IPS-NIHi7 (cell line): ENCODE results near the gene CLCN5.

Source experiments
- DNase-seq: peaks from one replicate; pipeline ENCODE4 v3.0.0; 2012; ENCODE audit warnings: mixed read lengths; ENCODE audit errors: extremely low spot score

CLCN5 gene

GRCh38 chrX:50081282-50081889 is 159.0 kb downstream of the CLCN5 start:
- DNase-seq: peak; percentile 33

- no peak for DNase-seq
Observed at GRCh38 chrX:50082741-50083140, 160.3 kb downstream of the CLCN5 start.

- no peak for DNase-seq
Observed at GRCh38 chrX:50088645-50089044, 166.2 kb downstream of the CLCN5 start.

- no peak for DNase-seq
Observed at GRCh38 chrX:50093625-50094024, 171.2 kb downstream of the CLCN5 start.

- DNase-seq: no peak
Observed at GRCh38 chrX:50097071-50097470, 174.7 kb downstream of the CLCN5 start.

- DNase-seq: no peak
Observed at GRCh38 chrX:50098241-50098640, 175.8 kb downstream of the CLCN5 start.

- no peak for DNase-seq
Observed at GRCh38 chrX:50098749-50099148, 176.4 kb downstream of the CLCN5 start.

GRCh38 chrX:50099331-50099730 is 176.9 kb downstream of the CLCN5 start:
- no peak for DNase-seq

- DNase-seq: peak; percentile 54
Observed at GRCh38 chrX:50100188-50100587, 177.8 kb downstream of the CLCN5 start.

- no peak for DNase-seq
Observed at GRCh38 chrX:50103176-50103575, 180.8 kb downstream of the CLCN5 start.

- DNase-seq: no peak
Observed at GRCh38 chrX:50103866-50104566, 181.6 kb downstream of the CLCN5 start.

- no peak for DNase-seq
Observed at GRCh38 chrX:50106051-50106675, 183.8 kb downstream of the CLCN5 start.

GRCh38 chrX:50107470-50107869 is 185.1 kb downstream of the CLCN5 start:
- DNase-seq: no peak

GRCh38 chrX:50108264-50108663 is 185.9 kb downstream of the CLCN5 start:
- DNase-seq: no peak

- DNase-seq: no peak
Observed at GRCh38 chrX:50111742-50112141, 189.3 kb downstream of the CLCN5 start.

GRCh38 chrX:50114113-50114512 is 191.7 kb downstream of the CLCN5 start:
- DNase-seq: no peak

- DNase-seq: no peak
Observed at GRCh38 chrX:50115973-50116372, 193.6 kb downstream of the CLCN5 start.

GRCh38 chrX:50117476-50117875 is 195.1 kb downstream of the CLCN5 start:
- no peak for DNase-seq

- DNase-seq: no peak
Observed at GRCh38 chrX:50125480-50125879, 203.1 kb downstream of the CLCN5 start.

- DNase-seq: no peak
Observed at GRCh38 chrX:50147972-50148371, 225.6 kb downstream of the CLCN5 start.
